Naive B cell (primary cell): ENCODE results near the gene CCDC80. TPM values are rescaled to one million over a fixed set of nuclear protein-coding genes. Genes with fewer than 3 reads are reported as not detected.
"Not testable (repeated sequence)": the region's sequence is repeated elsewhere in the genome, so short reads cannot be mapped to it uniquely, and the experiment has no call there.

ENCODE experiments used
- ATAC-seq, 2 donors: fragments of 150-1000 bp; cut with Tn5 transposase; 2 replicates each; pipeline ENCODE4 v1.10.0; 2021; ENCODE audit warnings: low read depth in 2 of 2, mild to moderate bottlenecking in 2 of 2, moderate library complexity in 2 of 2
- DNase-seq: peaks from one replicate; pipeline ENCODE4 v3.0.0; 2022
- H3K27ac Mint-ChIP-seq, 6 donors: one replicate each; pipeline ENCODE4 v1.8.0; 2020 to 2022; ENCODE audit warnings: mild to moderate bottlenecking in 6 of 6, mixed read lengths in 6 of 6, moderate library complexity in 5 of 6, inconsistent platforms in 2 of 6
- H3K27me3 Mint-ChIP-seq, 3 donors: one replicate each; pipeline ENCODE4 v1.8.0; 2021 to 2022; ENCODE audit warnings: mixed read lengths in 3 of 3, mild to moderate bottlenecking in 1 of 3
- H3K36me3 Mint-ChIP-seq, 2 donors: one replicate each; pipeline ENCODE4 v1.8.0; 2020 to 2022; ENCODE audit warnings: mixed read lengths in 2 of 2, inconsistent platforms in 1 of 2, mild to moderate bottlenecking in 1 of 2
- H3K4me1 Mint-ChIP-seq, 3 donors: one replicate each; pipeline ENCODE4 v1.8.0; 2020 to 2022; ENCODE audit warnings: mixed read lengths in 3 of 3, inconsistent platforms in 1 of 3, mild to moderate bottlenecking in 1 of 3, moderate library complexity in 1 of 3
- H3K4me3 Mint-ChIP-seq, 8 donors: one replicate each; pipeline ENCODE4 v1.8.0; 2020 to 2022; ENCODE audit warnings: mild to moderate bottlenecking in 8 of 8, mixed read lengths in 8 of 8, moderate library complexity in 8 of 8, inconsistent platforms in 2 of 8
- H3K9me3 Mint-ChIP-seq, 7 donors: one replicate each; pipeline ENCODE4 v1.8.0; 2020 to 2022; ENCODE audit warnings: mixed read lengths in 7 of 7, mild to moderate bottlenecking in 5 of 7, inconsistent platforms in 2 of 7, moderate library complexity in 1 of 7
- polyA plus RNA-seq, 6 donors: library from polyadenylated mRNA; unstranded; fragments of 300-500 nt; fragmentation: Illumina TruSeq; gene quantifications; one replicate each; pipeline ENCODE4 v1.2.3, GENCODE V29; 2021; ENCODE audit warnings: low read depth in 6 of 6

The CCDC80 gene
- polyA plus RNA-seq, 6 donors from 2014 or later = 0.05 to 0.29 (median 0.12) TPM; not detected in 2

GRCh38 chr3:112675943-112676535 is 35.1 kb upstream of the CCDC80 start:
- no peaks in the 10 kb centered on the region for H3K36me3 Mint-ChIP-seq
- no peak for DNase-seq
- H3K9me3 Mint-ChIP-seq = peaks cover 0 to 1% (median 0%) of the 10 kb centered on the region in 7 donors
- peaks cover 12 to 14% (median 12%) of the 10 kb centered on the region in 3 donors for H3K4me1 Mint-ChIP-seq
- ATAC-seq = no peak
- H3K4me3 Mint-ChIP-seq = peak overlapping the region in 5 of 8 donors; percentile 1 to 29 (median 26)
- peak overlapping the region in 2 of 6 donors; percentile 11 to 44 for H3K27ac Mint-ChIP-seq
- H3K27me3 Mint-ChIP-seq = peaks cover 19 to 37% (median 31%) of the 10 kb centered on the region in 3 donors

- DNase-seq (no peak), ATAC-seq (no peak)
- Mint-ChIP-seq H3K9me3 (peaks cover 0 to 1% (median 0%) of the 10 kb centered on the region in 7 donors), H3K27me3 (peaks cover 19 to 37% (median 31%) of the 10 kb centered on the region in 3 donors), H3K4me1 (peaks cover 12 to 14% (median 12%) of the 10 kb centered on the region in 3 donors), H3K4me3 (no peak overlapping the region), H3K36me3 (no peaks in the 10 kb centered on the region), H3K27ac (peak overlapping the region in 1 of 6 donors; percentile 11)
Observed at GRCh38 chr3:112675349-112675748, 34.4 kb upstream of the CCDC80 start.

DNA sequence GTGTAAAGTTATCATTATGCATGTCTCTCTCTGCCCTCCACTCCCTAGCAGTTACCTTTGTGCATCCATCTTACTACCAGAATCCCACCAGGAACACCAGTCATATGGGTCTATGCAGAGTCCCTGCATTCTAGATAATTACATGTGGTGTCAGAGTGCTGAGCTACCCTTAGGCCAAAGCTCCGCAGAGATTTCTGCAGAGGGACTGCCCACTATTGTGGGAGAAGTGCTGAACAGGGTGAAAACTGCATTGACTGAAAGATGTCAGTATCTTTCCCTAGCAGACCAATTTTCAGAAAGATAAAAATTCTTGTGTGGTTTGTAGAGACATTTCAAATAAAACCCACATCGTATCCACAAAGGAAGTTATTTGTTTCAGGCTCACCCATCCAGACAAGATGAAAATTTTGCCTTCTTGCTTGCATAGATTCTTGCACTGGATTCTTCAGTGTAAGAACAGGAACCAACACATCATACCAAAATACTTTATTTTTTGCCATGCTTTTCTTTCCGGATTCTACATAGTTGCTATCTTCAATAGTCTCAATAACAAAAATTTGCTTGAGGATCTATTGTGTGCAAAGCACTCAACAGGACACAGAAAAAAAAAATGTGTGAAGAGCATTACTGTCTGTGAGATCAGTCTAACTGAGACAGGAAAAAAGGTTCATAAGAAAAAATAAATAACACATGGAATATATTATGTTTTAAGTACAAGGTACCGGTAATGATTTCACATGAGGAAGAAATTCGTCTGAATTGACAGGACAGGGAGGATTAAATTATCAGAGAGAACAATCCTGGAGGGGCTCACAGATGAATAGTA is 32.0 kb upstream of the CCDC80 start:
- ATAC-seq = no peak
- Mint-ChIP-seq H3K27ac (peak overlapping the region in 1 of 6 donors; percentile 15), H3K4me3 (no peak overlapping the region)

DNA sequence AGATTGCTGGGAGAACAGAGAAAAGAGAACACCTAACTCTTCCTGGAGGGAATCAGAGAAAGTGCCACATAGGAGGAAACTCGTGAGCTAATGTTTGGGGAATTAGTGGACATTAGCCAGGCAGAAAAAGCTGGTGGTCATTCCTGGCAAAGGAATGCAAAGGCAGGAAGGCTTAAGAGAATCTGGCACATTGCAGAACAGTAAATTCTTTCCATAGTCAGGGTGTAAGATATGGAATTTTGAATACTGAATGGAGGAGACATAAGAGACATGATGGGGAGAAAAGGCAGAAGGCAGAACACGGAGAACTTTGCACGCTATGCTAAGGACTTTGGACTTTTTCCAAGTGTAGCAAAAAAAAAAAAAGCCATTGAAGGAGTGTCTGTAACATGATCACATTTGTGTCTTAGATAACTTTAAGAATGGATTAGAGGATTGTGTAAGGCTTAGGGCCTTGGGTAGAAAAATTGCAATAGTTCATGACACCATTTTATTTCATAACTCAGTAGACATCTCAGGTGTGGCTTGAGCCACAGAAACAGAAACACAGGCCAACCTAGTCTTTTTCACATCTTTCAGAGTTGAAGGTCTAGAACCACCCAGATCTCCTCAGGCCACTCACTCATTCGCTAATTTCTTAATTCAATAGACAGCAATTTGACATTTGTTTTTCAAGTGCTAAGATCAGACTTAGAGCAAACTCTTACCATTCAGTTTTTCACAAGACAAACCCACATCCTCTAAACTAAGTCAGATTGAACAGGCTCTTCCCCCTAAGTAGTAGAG is 31.2 kb upstream of the CCDC80 start:
- no peaks in the 10 kb centered on the region for H3K36me3 Mint-ChIP-seq
- no peak overlapping the region for H3K4me3 Mint-ChIP-seq
- H3K9me3 Mint-ChIP-seq = peaks cover 0 to 1% (median 0%) of the 10 kb centered on the region in 7 donors
- H3K4me1 Mint-ChIP-seq = peaks cover 11 to 12% (median 11%) of the 10 kb centered on the region in 3 donors
- no peak overlapping the region for H3K27ac Mint-ChIP-seq
- ATAC-seq (no peak), DNase-seq (no peak)
- peaks cover 29 to 51% (median 45%) of the 10 kb centered on the region in 3 donors for H3K27me3 Mint-ChIP-seq

More for the DNA sequence above, 32.0 kb upstream of the CCDC80 start:
- no peak for DNase-seq
- Mint-ChIP-seq H3K36me3 (no peaks in the 10 kb centered on the region), H3K9me3 (peaks cover 0 to 1% (median 0%) of the 10 kb centered on the region in 7 donors), H3K4me1 (peaks cover 12 to 14% (median 12%) of the 10 kb centered on the region in 3 donors), H3K27me3 (peaks cover 23 to 45% (median 43%) of the 10 kb centered on the region in 3 donors)

DNA sequence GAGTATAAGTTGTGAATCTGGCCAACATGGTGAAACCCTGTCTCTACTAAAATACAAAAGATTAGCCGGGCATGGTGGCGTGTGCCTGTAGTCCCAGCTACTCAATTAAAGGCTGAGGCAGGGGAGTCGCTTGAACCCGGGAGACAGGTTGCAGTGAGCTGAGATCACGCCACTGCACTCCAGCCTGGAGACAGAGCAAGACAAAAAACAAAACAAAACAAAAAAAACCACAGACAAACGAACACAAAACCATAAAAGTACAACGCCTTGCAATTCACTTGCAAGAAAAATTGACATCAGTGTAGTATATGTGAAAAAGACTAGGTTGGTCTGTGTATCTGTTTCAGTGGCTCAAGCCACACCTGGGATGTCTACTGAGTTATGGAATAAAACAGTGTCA is 29.9 kb upstream of the CCDC80 start:
- H3K36me3 Mint-ChIP-seq = no peaks in the 10 kb centered on the region
- DNase-seq (no peak), ATAC-seq (no peak)
- peaks cover 0 to 1% (median 0%) of the 10 kb centered on the region in 7 donors for H3K9me3 Mint-ChIP-seq
- no peak overlapping the region for H3K4me3 Mint-ChIP-seq
- H3K27me3 Mint-ChIP-seq = peaks cover 29 to 56% (median 45%) of the 10 kb centered on the region in 3 donors
- no peaks in the 10 kb centered on the region for H3K4me1 Mint-ChIP-seq
- no peak overlapping the region for H3K27ac Mint-ChIP-seq

DNA sequence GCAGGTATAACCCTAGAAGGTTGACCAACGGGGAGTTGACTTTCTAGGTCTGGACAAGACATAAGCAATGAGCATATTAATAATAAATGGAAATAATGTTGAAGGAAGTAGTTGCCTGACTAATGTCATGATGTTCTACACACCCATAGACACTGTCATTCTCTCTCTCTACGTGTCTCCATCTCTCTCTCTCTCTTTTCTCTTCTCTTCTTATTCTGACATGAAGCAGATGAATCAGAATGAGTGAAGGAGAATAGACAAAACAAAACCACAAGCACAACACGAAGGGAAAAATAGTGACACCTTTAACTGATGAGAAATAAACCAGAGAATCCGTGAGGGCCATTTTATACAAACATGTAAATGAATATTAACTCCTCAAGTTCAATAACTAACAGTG is 26.7 kb upstream of the CCDC80 start:
- H3K27me3 Mint-ChIP-seq = peaks cover 22 to 42% (median 28%) of the 10 kb centered on the region in 3 donors
- no peak overlapping the region for H3K4me3 Mint-ChIP-seq
- no peak for ATAC-seq
- peak overlapping the region in 1 of 6 donors; percentile 69 for H3K27ac Mint-ChIP-seq
- no peak for DNase-seq
- H3K4me1 Mint-ChIP-seq = no peaks in the 10 kb centered on the region
- peaks cover 0 to 2% (median 1%) of the 10 kb centered on the region in 7 donors for H3K9me3 Mint-ChIP-seq
- peaks cover 0 to 7% of the 10 kb centered on the region in 2 donors for H3K36me3 Mint-ChIP-seq

GRCh38 chr3:112665009-112665408 is 24.1 kb upstream of the CCDC80 start:
- H3K27ac Mint-ChIP-seq, DNase-seq, H3K36me3 Mint-ChIP-seq, H3K4me1 Mint-ChIP-seq, H3K9me3 Mint-ChIP-seq, H3K4me3 Mint-ChIP-seq, ATAC-seq: not testable (repeated sequence)
- peaks cover 15 to 39% (median 17%) of the 10 kb centered on the region in 3 donors for H3K27me3 Mint-ChIP-seq

DNA sequence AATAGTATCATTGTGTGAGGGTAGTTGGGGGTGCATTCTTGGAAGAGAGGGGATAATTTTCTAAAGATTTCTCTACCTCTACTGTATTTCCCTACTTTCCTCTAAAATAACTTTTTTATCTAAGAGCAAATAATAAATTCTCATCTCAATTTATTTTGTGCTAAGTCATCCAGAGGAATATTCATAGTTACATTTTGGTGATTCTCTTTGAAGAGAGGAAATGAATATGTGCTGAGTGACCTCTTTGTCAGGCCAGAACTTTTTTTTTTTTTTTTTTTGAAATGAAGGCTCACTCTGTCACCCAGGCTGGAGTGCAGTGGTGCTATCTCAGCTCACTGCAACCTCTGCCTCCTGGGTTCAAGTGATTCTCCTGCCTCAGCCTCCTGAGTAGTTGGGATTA is 15.1 kb upstream of the CCDC80 start:
- ATAC-seq (no peak), DNase-seq (no peak)
- Mint-ChIP-seq H3K4me1 (no peaks in the 10 kb centered on the region), H3K4me3 (no peak overlapping the region), H3K27ac (no peak overlapping the region), H3K27me3 (peaks cover 0 to 4% (median 0%) of the 10 kb centered on the region in 3 donors), H3K9me3 (peaks cover 0 to 5% (median 0%) of the 10 kb centered on the region in 7 donors), H3K36me3 (no peaks in the 10 kb centered on the region)

DNA sequence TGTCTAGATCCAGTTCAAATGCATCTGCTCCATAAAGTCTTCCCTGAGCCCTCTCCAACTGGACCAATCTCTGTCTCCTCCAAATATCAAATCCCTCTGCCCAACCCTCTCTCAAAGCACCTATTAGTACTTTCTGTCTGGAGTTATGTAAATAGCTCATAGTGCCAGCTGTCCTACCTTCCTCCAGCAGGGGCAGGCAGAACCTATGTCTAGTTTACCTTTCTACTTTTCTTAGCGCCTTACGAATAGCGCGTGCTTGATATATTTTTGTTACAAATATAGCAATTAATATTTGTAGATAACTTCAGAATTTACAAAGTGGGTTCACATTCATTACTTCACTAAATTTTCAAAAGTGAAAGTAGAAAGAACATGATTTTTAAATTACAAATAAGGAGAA is 14.0 kb upstream of the CCDC80 start:
- peaks cover 0 to 4% (median 0%) of the 10 kb centered on the region in 7 donors for H3K9me3 Mint-ChIP-seq
- no peak overlapping the region for H3K4me3 Mint-ChIP-seq
- peaks cover 0 to 4% (median 0%) of the 10 kb centered on the region in 3 donors for H3K27me3 Mint-ChIP-seq
- H3K4me1 Mint-ChIP-seq = no peaks in the 10 kb centered on the region
- DNase-seq (no peak), ATAC-seq (no peak)
- no peaks in the 10 kb centered on the region for H3K36me3 Mint-ChIP-seq
- no peak overlapping the region for H3K27ac Mint-ChIP-seq

GRCh38 chr3:112654492-112654891 is 13.5 kb upstream of the CCDC80 start:
- ATAC-seq (no peak), DNase-seq (no peak)
- no peak overlapping the region for H3K27ac Mint-ChIP-seq
- H3K4me3 Mint-ChIP-seq = no peak overlapping the region
- peaks cover 0 to 4% (median 0%) of the 10 kb centered on the region in 3 donors for H3K27me3 Mint-ChIP-seq
- no peaks in the 10 kb centered on the region for H3K36me3 Mint-ChIP-seq
- no peaks in the 10 kb centered on the region for H3K4me1 Mint-ChIP-seq
- peaks cover 0 to 3% (median 0%) of the 10 kb centered on the region in 7 donors for H3K9me3 Mint-ChIP-seq

DNA sequence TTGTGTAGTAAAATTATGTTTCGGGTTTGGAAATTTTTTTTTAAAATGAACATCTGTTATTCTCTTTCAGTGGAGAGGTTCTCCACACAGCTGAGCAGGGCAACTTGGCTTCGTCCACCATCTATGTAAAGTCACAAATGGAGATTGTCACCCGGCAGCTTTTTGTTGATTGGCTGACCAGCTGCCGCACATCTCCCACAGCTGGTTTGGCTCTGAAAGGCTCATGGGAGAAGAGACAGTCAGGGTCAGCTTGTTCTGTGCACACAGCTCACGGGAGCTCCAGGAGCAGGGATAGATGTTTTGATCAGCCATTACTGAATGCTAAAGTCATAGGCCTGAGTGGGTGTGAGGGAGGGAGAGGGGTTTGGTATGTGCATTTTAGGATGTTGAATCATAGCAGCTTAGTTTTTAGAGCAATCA is 12.9 kb upstream of the CCDC80 start:
- Mint-ChIP-seq H3K4me3 (no peak overlapping the region), H3K27ac (no peak overlapping the region), H3K9me3 (peaks cover 0 to 3% (median 0%) of the 10 kb centered on the region in 7 donors), H3K4me1 (peaks cover 0 to under 1% (median 0%) of the 10 kb centered on the region in 3 donors), H3K36me3 (no peaks in the 10 kb centered on the region), H3K27me3 (peaks cover 0 to 4% (median 0%) of the 10 kb centered on the region in 3 donors)
- DNase-seq (no peak), ATAC-seq (no peak)

GRCh38 chr3:112653209-112653871 is 12.4 kb upstream of the CCDC80 start:
- Mint-ChIP-seq H3K36me3 (no peaks in the 10 kb centered on the region), H3K27ac (no peak overlapping the region)

More at GRCh38 chr3:112653209-112653871, 12.4 kb upstream of the CCDC80 start:
- Mint-ChIP-seq H3K9me3 (peaks cover 0 to 2% (median 0%) of the 10 kb centered on the region in 7 donors), H3K4me1 (peaks cover 0 to 3% (median 0%) of the 10 kb centered on the region in 3 donors), H3K27me3 (peaks cover 0 to 4% (median 0%) of the 10 kb centered on the region in 3 donors), H3K4me3 (no peak overlapping the region)
- DNase-seq = no peak
- ATAC-seq = no peak
